Heart right ventricle (tissue), 16 donors: ENCODE results near the gene CERK. TPM values are rescaled to one million over a fixed set of nuclear protein-coding genes. Genes with fewer than 3 reads are reported as not detected.
A peak's percentile ranks its signal among the peaks of the same experiment; 100 is the strongest.

Source experiments
- ATAC-seq, 8 donors: fragments of 200-7000 bp; cut with Tn5 transposase; one replicate each; pipeline ENCODE4 v1.9.1; 2020; ENCODE audit warnings: mild to moderate bottlenecking in 8 of 8, moderate library complexity in 8 of 8, moderate number of reproducible peaks in 1 of 8
- DNase-seq, 2 donors: peaks; one replicate each; pipeline ENCODE4 v3.0.0-alpha.2; 2020
- H3K27ac ChIP-seq, 10 donors: fragments of 200-600 bp; sonication (generic) in 2 of 10; one replicate each; pipeline versions ENCODE4 v1.5.0 to v1.8.0; 2020 to 2022; ENCODE audit warnings: mild to moderate bottlenecking in 3 of 10
- H3K27me3 ChIP-seq, 7 donors: fragments of 200-600 bp; one replicate each; pipeline ENCODE4 v1.8.0; 2021 to 2022; ENCODE audit warnings: mild to moderate bottlenecking in 2 of 7
- H3K36me3 ChIP-seq, 9 donors: fragments of 200-600 bp; sonication (generic) in 1 of 9; one replicate each; pipeline versions ENCODE4 v1.5.0 to v1.8.0; 2020 to 2022; ENCODE audit warnings: mild to moderate bottlenecking in 2 of 9
- H3K4me1 ChIP-seq, 9 donors: fragments of 200-600 bp; sonication (generic) in 1 of 9; one replicate each; pipeline versions ENCODE4 v1.5.0 to v1.8.0; 2020 to 2022; ENCODE audit warnings: mild to moderate bottlenecking in 4 of 9
- H3K4me3 ChIP-seq, 10 donors: fragments of 200-600 bp; sonication (generic) in 2 of 10; one replicate each; pipeline versions ENCODE4 v1.5.0 to v1.8.0; 2020 to 2022; ENCODE audit warnings: mild to moderate bottlenecking in 7 of 10, moderate library complexity in 2 of 10
- H3K9me3 ChIP-seq, 11 donors: fragments of 200-600 bp in 10 of 11; sonication (generic) in 2 of 11; one replicate each; pipeline versions ENCODE4 v1.5.0 to v1.8.0; 2013 to 2022; ENCODE audit warnings: mild to moderate bottlenecking in 2 of 11, control low read depth in 1 of 11, moderate library complexity in 1 of 11
- WGBS, 2 donors: extraction: QIAGEN DNeasy Blood & Tissue Kit; methylation state at CpG; one replicate each; pipeline ENCODE4 v1.1.7; 2013; ENCODE audit warnings: inconsistent platforms in 1 of 2; 5-methylcytosine and 5-hydroxymethylcytosine counted together
- intact Hi-C, 10 donors: fragments of 100-400 bp; cut with DNase I; formaldehyde crosslinking; loops; one replicate each; pipeline versions ENCODE4 v1.11.1 to v1.14.2; 2022
- polyA plus RNA-seq, 2 donors: library from polyadenylated mRNA; stranded (reverse); fragments of 200-250 nt; gene quantifications; one replicate each; pipeline ENCODE4 v1.2.3, GENCODE V29; 2013
- total RNA-seq, 10 donors: library from RNA; stranded (reverse); fragmentation: NEBNext Ultra II Directional in 3 of 10; extraction: Animal tissue kit (Norgen Biotek cat#: 25700) in 3 of 10; gene quantifications; one replicate each; pipeline versions ENCODE4 v1.2.1 to v1.2.4, GENCODE V29; 2021 to 2023
- TF ChIP-seq, protein P1 (sequence below), 9 donors: fragments of 200-600 bp; sonication (generic) in 2 of 9; IDR thresholded peaks; one replicate each; pipeline versions ENCODE4 v1.5.0 to v1.8.0; 2021 to 2022; ENCODE audit warnings: antibody characterized with exemption in 9 of 9, mild to moderate bottlenecking in 5 of 9, moderate library complexity in 1 of 9
- donor health status: Arrhythmogenic right ventricular cardiomyopathy.
- donor health status: ischemic (EF 13 %, LVEDD 7.1; RV severe dilation, severe dysfunction).
- donor health status: healthy with polysubstance abuse.
- donor health status: DM: no; HTN: yes; CAD: no.
- donor health status: DM: no; HTN: no; CAD: no.
- donor health status: ischemic (EF 25% LVEDD 6.9; RV normal size, moderate dysfunction).
- donor health status: ischemic (EF 25% LVEDD 5.7; RV mildly dilated, moderate dysfunction).
- donor health status: healthy.
- donor health status: DM: yes; HTN: yes; CAD: no.
- donor health status: Ischemic cardiomyopathy.
- donor health status: ischemic (EF 35%, LVEDD 5.7; RV mildly dilated, moderate dysfunction).
- donor health status: nonischemic (EF 11% LVEDD 7.7; RV severe dilation, severe dysfunction).
- donor health status: DM: yes; HTN: yes; CAD: no.
- donor health status: PGD.
- donor health status: ischemic (EF 29% LVEDD 5.4; RV normal size, mild dysfunction).
- donor health status: nonischemic (EF 23%, LVEDD 6.1; RV moderate dilation, normal function).

Gene CERK
- total and polyA plus RNA-seq, 12 donors = 21.5 to 97.0 (median 66.2) TPM

DNA sequence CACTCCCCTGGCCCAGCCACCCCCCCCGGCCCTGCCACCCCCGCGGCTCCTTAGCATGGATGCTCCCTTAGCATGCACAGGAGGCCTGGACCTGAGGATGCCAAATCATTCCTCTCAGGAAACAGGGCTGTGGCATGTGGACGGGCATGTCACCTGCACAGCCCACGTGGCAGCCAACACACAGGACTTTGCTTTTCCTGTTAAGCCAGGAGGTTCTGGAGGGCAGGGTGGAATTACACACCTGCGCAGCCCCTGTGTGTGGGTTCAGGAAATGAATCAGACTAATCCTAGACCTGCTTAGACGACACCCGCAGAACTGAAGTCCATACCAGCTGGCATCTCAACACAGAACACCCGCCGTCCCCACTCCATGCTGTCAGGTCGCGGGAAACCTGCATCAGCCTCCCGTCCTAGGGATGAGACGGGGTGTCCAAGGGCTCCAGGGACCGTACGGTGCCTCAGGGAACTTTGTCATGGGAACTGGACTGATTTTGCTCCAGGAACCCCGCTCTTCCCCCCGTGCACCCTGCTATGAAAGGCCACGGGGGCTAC is 10.2 kb downstream of the CERK start:
- peaks cover 0 to 83% (median 5%) of the 10 kb centered on the region in 9 donors for H3K36me3 ChIP-seq
- peak in 1 of 2 donors; percentile 8 for DNase-seq
- peak in 1 of 8 donors; percentile 1 for ATAC-seq
- H3K9me3 ChIP-seq = no peaks in the 10 kb centered on the region
- TF ChIP-seq, protein P1, sequence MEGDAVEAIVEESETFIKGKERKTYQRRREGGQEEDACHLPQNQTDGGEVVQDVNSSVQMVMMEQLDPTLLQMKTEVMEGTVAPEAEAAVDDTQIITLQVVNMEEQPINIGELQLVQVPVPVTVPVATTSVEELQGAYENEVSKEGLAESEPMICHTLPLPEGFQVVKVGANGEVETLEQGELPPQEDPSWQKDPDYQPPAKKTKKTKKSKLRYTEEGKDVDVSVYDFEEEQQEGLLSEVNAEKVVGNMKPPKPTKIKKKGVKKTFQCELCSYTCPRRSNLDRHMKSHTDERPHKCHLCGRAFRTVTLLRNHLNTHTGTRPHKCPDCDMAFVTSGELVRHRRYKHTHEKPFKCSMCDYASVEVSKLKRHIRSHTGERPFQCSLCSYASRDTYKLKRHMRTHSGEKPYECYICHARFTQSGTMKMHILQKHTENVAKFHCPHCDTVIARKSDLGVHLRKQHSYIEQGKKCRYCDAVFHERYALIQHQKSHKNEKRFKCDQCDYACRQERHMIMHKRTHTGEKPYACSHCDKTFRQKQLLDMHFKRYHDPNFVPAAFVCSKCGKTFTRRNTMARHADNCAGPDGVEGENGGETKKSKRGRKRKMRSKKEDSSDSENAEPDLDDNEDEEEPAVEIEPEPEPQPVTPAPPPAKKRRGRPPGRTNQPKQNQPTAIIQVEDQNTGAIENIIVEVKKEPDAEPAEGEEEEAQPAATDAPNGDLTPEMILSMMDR (IDR thresholded peaks at IDR 0.05) = no peak
- peak overlapping the region; percentile 10 to 82 (median 68) for H3K27ac ChIP-seq
- H3K4me3 ChIP-seq = no peak overlapping the region
- intact Hi-C loops = loop anchor here in 6 of 10 donors (5.0 kb wide), 3 partner anchors 36 to 166 kb away; no protein-coding TSS in a partner anchor
- peaks cover 32 to 87% (median 70%) of the 10 kb centered on the region in 9 donors for H3K4me1 ChIP-seq
- 79 to 83% methylated on average over 19 of the region's 19 CpGs for WGBS, 2 donors
- H3K27me3 ChIP-seq = no peaks in the 10 kb centered on the region

DNA sequence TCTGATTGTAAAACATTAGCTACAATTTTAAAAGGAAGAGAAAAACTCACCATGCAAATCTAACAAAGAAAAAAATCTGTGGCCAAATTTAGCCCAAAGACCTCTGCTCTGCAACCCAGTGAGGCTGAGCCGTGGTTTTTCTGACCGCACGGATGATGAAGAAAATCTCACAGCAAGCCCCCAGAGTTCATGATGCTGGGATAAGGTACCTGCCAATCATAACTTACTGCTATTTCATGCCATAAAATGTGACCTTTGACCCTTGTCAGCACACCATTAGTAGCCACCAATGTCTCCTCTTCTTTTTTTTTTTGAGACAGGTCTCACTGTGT is 11.1 kb downstream of the CERK start:
- H3K27ac ChIP-seq = no peak overlapping the region
- DNase-seq = no peak
- peaks cover 0 to 82% (median 5%) of the 10 kb centered on the region in 9 donors for H3K36me3 ChIP-seq
- no peak overlapping the region for H3K4me3 ChIP-seq
- TF ChIP-seq, protein P1 (IDR thresholded peaks at IDR 0.05) = no peak
- ATAC-seq = no peak
- intact Hi-C loops = loop anchor here in 6 of 10 donors (5.0 kb wide), 3 partner anchors 35 to 165 kb away; no protein-coding TSS in a partner anchor
- peaks cover 25 to 80% (median 70%) of the 10 kb centered on the region in 9 donors for H3K4me1 ChIP-seq
- no peaks in the 10 kb centered on the region for H3K27me3 ChIP-seq
- WGBS, 2 donors = 94% methylated on average over 3 of the region's 3 CpGs
- no peaks in the 10 kb centered on the region for H3K9me3 ChIP-seq

DNA sequence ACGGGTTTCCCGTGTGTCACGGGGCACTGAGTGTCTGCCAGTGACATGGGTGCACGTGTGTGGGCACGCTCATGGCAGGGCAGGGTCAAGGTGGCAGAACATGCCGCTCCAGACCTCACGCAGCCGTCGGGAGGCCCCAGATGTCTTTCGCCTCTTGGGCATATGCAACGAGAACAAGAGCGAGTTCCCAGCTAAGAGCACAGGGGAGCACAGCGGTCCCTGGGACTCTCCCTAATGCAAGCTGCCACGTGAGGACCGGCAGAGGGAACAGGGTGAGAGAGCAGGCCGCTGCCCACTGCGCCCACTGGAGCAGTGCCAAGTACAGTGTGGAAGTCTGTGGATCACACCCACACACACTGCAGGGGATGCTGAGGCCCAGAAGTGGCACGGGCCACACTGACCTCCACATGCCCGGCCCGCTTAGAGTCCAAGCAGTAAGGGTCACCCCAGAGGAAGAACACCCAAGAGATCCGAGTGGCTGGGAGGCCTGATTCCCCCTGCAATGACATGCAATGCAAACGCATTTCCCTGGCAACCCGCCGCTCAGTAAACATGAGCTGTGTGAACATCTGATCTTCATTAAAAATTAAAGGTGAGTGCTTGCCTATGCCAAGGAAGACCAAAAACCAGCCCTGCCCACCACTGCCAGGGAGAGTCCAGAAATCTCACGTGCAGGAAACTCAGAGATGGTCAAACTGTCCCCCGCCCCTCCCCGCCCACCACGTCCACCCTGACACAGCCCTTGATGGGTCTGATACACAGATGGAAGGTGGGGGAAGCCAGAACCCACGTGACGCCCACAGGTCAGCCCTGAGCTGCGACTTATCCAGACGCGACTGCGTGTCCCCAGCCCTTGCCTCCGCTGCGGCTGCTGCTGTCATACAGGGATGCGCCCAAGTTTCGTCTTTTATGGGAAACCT is 11.7 kb downstream of the CERK start:
- peak overlapping the region in 7 of 10 donors; percentile 11 to 52 (median 32) for H3K27ac ChIP-seq
- ATAC-seq (peak in 6 of 8 donors; percentile 2 to 63 (median 32)), DNase-seq (no peak)
- TF ChIP-seq, protein P1 (IDR thresholded peaks at IDR 0.05) = no peak
- no peaks in the 10 kb centered on the region for H3K9me3 ChIP-seq
- H3K4me1 ChIP-seq = peaks cover 24 to 80% (median 70%) of the 10 kb centered on the region in 9 donors
- H3K36me3 ChIP-seq = peaks cover 0 to 82% (median 5%) of the 10 kb centered on the region in 9 donors
- no peak overlapping the region for H3K4me3 ChIP-seq
- WGBS, 2 donors = 64 to 69% methylated on average over 38 of the region's 38 CpGs
- no peaks in the 10 kb centered on the region for H3K27me3 ChIP-seq
- intact Hi-C loops = loop anchor here in 6 of 10 donors (5.0 kb wide), 3 partner anchors 34 to 164 kb away; no protein-coding TSS in a partner anchor

DNA sequence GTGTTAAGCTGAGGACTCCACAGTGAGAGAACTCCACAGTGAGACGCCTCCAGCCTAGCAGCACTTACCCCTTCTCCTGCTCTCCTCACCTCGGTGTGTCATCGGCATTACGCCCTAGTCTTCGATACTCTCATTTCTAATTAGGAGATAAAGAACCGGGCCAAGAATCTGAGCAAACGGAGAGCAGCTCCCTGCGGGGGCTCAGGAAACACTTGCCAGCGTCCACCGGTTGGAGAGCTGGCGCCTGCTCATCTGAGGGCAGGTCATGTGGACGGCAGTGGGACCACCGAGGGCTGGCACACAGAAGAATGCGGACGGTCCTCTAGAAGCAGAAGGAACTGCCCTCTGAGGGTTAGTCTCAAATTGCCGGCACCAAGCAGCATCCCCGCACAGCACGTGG is 13.0 kb downstream of the CERK start:
- TF ChIP-seq, protein P1 (IDR thresholded peaks at IDR 0.05) = no peak
- H3K4me1 ChIP-seq = peaks cover 17 to 68% (median 59%) of the 10 kb centered on the region in 9 donors
- H3K4me3 ChIP-seq = no peak overlapping the region
- no peak overlapping the region for H3K27ac ChIP-seq
- H3K36me3 ChIP-seq = peaks cover 0 to 84% (median 6%) of the 10 kb centered on the region in 9 donors
- H3K27me3 ChIP-seq = no peaks in the 10 kb centered on the region
- no peaks in the 10 kb centered on the region for H3K9me3 ChIP-seq
- ATAC-seq = no peak
- WGBS, 2 donors = 75 to 79% methylated on average over 18 of the region's 18 CpGs
- DNase-seq = no peak
- intact Hi-C loops = loop anchor here in 6 of 10 donors (5.0 kb wide), 3 partner anchors 33 to 163 kb away; no protein-coding TSS in a partner anchor
